Liver (tissue), 9 donors: Measurements from ENCODE around the gene EXOC6. TPM values are rescaled to one million over a fixed set of nuclear protein-coding genes. Genes with fewer than 3 reads are reported as not detected.

Experiments
- DNase-seq: peaks from one replicate; pipeline ENCODE4 v3.0.0-alpha.2; 2017; ENCODE audit warnings: low spot score
- H3K27ac ChIP-seq, 2 donors: one replicate each; pipeline ENCODE4 v1.7.0; 2013; ENCODE audit warnings: inconsistent platforms in 2 of 2, low read length in 2 of 2, control low read depth in 1 of 2, low read depth in 1 of 2, mild to moderate bottlenecking in 1 of 2
- H3K27me3 ChIP-seq, 4 donors: one replicate each; pipeline versions ENCODE4 v1.6.1 to v1.7.0; 2013; ENCODE audit warnings: low read length in 3 of 4, inconsistent platforms in 1 of 4, mild to moderate bottlenecking in 1 of 4, moderate library complexity in 1 of 4; ENCODE audit not compliant: control insufficient read depth in 4 of 4, insufficient read depth in 4 of 4
- H3K36me3 ChIP-seq, 4 donors: one replicate each; pipeline versions ENCODE4 v1.6.1 to v1.7.0; 2013; ENCODE audit warnings: low read length in 3 of 4, mild to moderate bottlenecking in 3 of 4, low read depth in 1 of 4, moderate library complexity in 1 of 4; ENCODE audit not compliant: control insufficient read depth in 4 of 4, insufficient read depth in 3 of 4
- H3K4me1 ChIP-seq, 4 donors: one replicate each; pipeline versions ENCODE4 v1.6.1 to v1.7.0; 2013; ENCODE audit warnings: low read length in 3 of 4, mild to moderate bottlenecking in 3 of 4, moderate library complexity in 1 of 4; ENCODE audit not compliant: control insufficient read depth in 4 of 4, insufficient read depth in 4 of 4
- H3K4me3 ChIP-seq, 3 donors: one replicate each; pipeline versions ENCODE4 v1.6.1 to v1.7.0; 2013; ENCODE audit warnings: low read length in 3 of 3, control low read depth in 1 of 3, low read depth in 1 of 3, mild to moderate bottlenecking in 1 of 3
- H3K9ac ChIP-seq, 2 donors: one replicate each; pipeline ENCODE4 v1.7.0; 2013; ENCODE audit warnings: low read length in 2 of 2, mild to moderate bottlenecking in 2 of 2, moderate library complexity in 2 of 2, control low read depth in 1 of 2, low read depth in 1 of 2
- H3K9me3 ChIP-seq, 4 donors: one replicate each; pipeline versions ENCODE4 v1.6.1 to v1.7.0; 2013; ENCODE audit warnings: low read length in 3 of 4; ENCODE audit not compliant: control insufficient read depth in 4 of 4
- EGR1 ChIP-seq, 2 donors: IDR thresholded peaks; 2 replicates each; pipeline ENCODE4 v1.6.1; 2016 to 2018; ENCODE audit warnings: antibody characterized with exemption in 2 of 2, low read depth in 2 of 2
- FOXA1 ChIP-seq: IDR thresholded peaks from 2 replicates; pipeline ENCODE4 v1.6.1; 2016; ENCODE audit warnings: antibody characterized with exemption
- FOXA2 ChIP-seq: IDR thresholded peaks from 2 replicates; pipeline ENCODE4 v1.6.1; 2016; ENCODE audit warnings: antibody characterized with exemption
- GABPA ChIP-seq, 2 donors: IDR thresholded peaks in 1 of 2; conservative IDR thresholded peaks in 1 of 2; 2 replicates each; pipeline ENCODE4 v1.6.1; 2016; ENCODE audit warnings: antibody characterized with exemption in 2 of 2, mild to moderate bottlenecking in 1 of 2, moderate library complexity in 1 of 2
- HNF4A ChIP-seq, 2 donors: conservative IDR thresholded peaks; 2 replicates each; pipeline ENCODE4 v1.6.1; 2016; ENCODE audit warnings: antibody characterized with exemption in 2 of 2, mild to moderate bottlenecking in 2 of 2
- HNF4G ChIP-seq: IDR thresholded peaks from 2 replicates; pipeline ENCODE4 v1.6.1; 2016; ENCODE audit warnings: antibody characterized with exemption
- JUND ChIP-seq, 2 donors: IDR thresholded peaks; 2 replicates each; pipeline ENCODE4 v1.6.1; 2016; ENCODE audit warnings: antibody characterized with exemption in 2 of 2
- MAX ChIP-seq: IDR thresholded peaks from 2 replicates; pipeline ENCODE4 v1.6.1; 2016; ENCODE audit warnings: antibody characterized with exemption
- NR2F2 ChIP-seq: IDR thresholded peaks from 2 replicates; pipeline ENCODE4 v1.6.1; 2016; ENCODE audit warnings: antibody characterized with exemption
- RAD21 ChIP-seq, 2 donors: IDR thresholded peaks; 2 replicates each; pipeline ENCODE4 v1.6.1; 2016; ENCODE audit warnings: antibody characterized with exemption in 2 of 2, mild to moderate bottlenecking in 2 of 2
- REST ChIP-seq: IDR thresholded peaks from 2 replicates; pipeline ENCODE4 v1.6.1; 2016; ENCODE audit warnings: antibody characterized with exemption, mild to moderate bottlenecking
- RXRA ChIP-seq, 2 donors: IDR thresholded peaks; 2 replicates each; pipeline ENCODE4 v1.6.1; 2017 to 2018; ENCODE audit warnings: antibody characterized with exemption in 2 of 2, mild to moderate bottlenecking in 1 of 2
- SP1 ChIP-seq: IDR thresholded peaks from 2 replicates; pipeline ENCODE4 v1.6.1; 2018; ENCODE audit warnings: antibody characterized with exemption, mild to moderate bottlenecking
- TAF1 ChIP-seq: conservative IDR thresholded peaks from 2 replicates; pipeline ENCODE4 v1.6.1; 2016; ENCODE audit warnings: antibody characterized with exemption, mild to moderate bottlenecking
- YY1 ChIP-seq: IDR thresholded peaks from 2 replicates; pipeline ENCODE4 v1.6.1; 2016; ENCODE audit warnings: antibody characterized with exemption, mild to moderate bottlenecking
- WGBS: extraction: QIAGEN DNeasy Blood & Tissue Kit; methylation state at CpG from one replicate; pipeline ENCODE4 v1.1.7; 2013; 5-methylcytosine and 5-hydroxymethylcytosine counted together
- polyA plus RNA-seq, 2 donors: library from polyadenylated mRNA; stranded (reverse) in 1 of 2; unstranded in 1 of 2; fragments of 200-250 nt in 1 of 2; fragments of >200 nt in 1 of 2; fragmentation: Nextera tagmentation in 1 of 2; extraction: Ambion mirVana in 1 of 2; gene quantifications; one replicate each; pipeline versions ENCODE4 v1.2.1 to v1.2.3, GENCODE V29; 2013 to 2015
- total RNA-seq, 2 donors: library from RNA; depleted of rRNA; stranded (reverse); fragments of >200 nt; gene quantifications; one replicate each; pipeline ENCODE4 v1.2.3, GENCODE V29; 2014
- TF ChIP-seq, protein P1 (sequence below): IDR thresholded peaks from 2 replicates; pipeline ENCODE4 v1.6.1; 2016; ENCODE audit warnings: antibody characterized with exemption
- TF ChIP-seq, protein P2 (sequence below): IDR thresholded peaks from 2 replicates; pipeline ENCODE4 v1.6.1; 2016; ENCODE audit warnings: antibody characterized with exemption
- TF ChIP-seq, protein P3 (sequence below): fragments of 150-350 bp; IDR thresholded peaks from 2 replicates; pipeline ENCODE4 v1.5.1; 2017; ENCODE audit warnings: improper control_type of control experiment, low read depth, low read length; ENCODE audit not compliant: missing input control
- donor health status: healthy.
- donor health status: healthy.
- donor health status: healthy.
- donor health status: healthy.
- donor health status: healthy.

The EXOC6 gene
- total and polyA plus RNA-seq, 4 donors = 6.5 to 35.4 (median 8.4) TPM

- no peaks in the 10 kb centered on the region for H3K9me3 ChIP-seq
- peak overlapping the region; percentile 69 to 75 for H3K27ac ChIP-seq
- H3K4me1 ChIP-seq = peaks cover 30 to 79% (median 64%) of the 10 kb centered on the region in 4 donors
- peaks cover 0 to 2% (median 0%) of the 10 kb centered on the region in 4 donors for H3K27me3 ChIP-seq
- 3% methylated on average over 34 of the region's 34 CpGs for WGBS
- no peaks in the 10 kb centered on the region for H3K36me3 ChIP-seq
- H3K9ac ChIP-seq = no peak overlapping the region
- DNase-seq = no peak
- H3K4me3 ChIP-seq = peak overlapping the region in 2 of 3 donors; percentile 59 to 64
- TF ChIP-seq RAD21 (IDR thresholded peaks at IDR 0.05) (no peak), HNF4A (conservative IDR thresholded peaks at IDR 0.05) (no peak), SP1 (no peak), GABPA (IDR thresholded peaks at IDR 0.05 in 1 of 2, conservative IDR thresholded peaks at IDR 0.05 in 1 of 2) (no peak), FOXA1 (no peak), NR2F2 (no peak), RXRA (IDR thresholded peaks at IDR 0.05) (no peak), TAF1 (no peak), JUND (IDR thresholded peaks at IDR 0.05) (no peak), REST (no peak), EGR1 (IDR thresholded peaks at IDR 0.05; ENCODE audit: low read depth in 2 of 2) (no peak)
- TF ChIP-seq, protein P1, sequence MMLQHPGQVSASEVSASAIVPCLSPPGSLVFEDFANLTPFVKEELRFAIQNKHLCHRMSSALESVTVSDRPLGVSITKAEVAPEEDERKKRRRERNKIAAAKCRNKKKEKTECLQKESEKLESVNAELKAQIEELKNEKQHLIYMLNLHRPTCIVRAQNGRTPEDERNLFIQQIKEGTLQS = no peak
Observed at GRCh38 chr10:93072713-93073538, 224.6 kb downstream of the EXOC6 start.

GRCh38 chr10:93073539-93074146, 225.3 kb downstream of the EXOC6 start, which contains the start of gene CYP26A1:
Gene CYP26A1 (plus strand): TSS chr10:93073893. CDS start chr10:93073935, 42 bp downstream.
- DNase-seq = no peak
- H3K9ac ChIP-seq = no peak within 1 kb of the TSS
- no peaks in the 10 kb centered on the region for H3K9me3 ChIP-seq
- peak within 1 kb of the TSS in 1 of 2 donors; percentile 69 for H3K27ac ChIP-seq
- peaks cover 0 to 2% (median 0%) of the 10 kb centered on the region in 4 donors for H3K27me3 ChIP-seq
- H3K4me3 ChIP-seq = peak within 1 kb of the TSS; percentile 18 to 64 (median 59)
- 1% methylated on average over 52 of the region's 52 CpGs for WGBS
- H3K36me3 ChIP-seq = no peaks in the 10 kb centered on the region
- peaks cover 25 to 80% (median 64%) of the 10 kb centered on the region in 4 donors for H3K4me1 ChIP-seq
- TF ChIP-seq REST (no peak), MAX (no peak), TAF1 (no peak), YY1 (no peak), GABPA (IDR thresholded peaks at IDR 0.05 in 1 of 2, conservative IDR thresholded peaks at IDR 0.05 in 1 of 2) (no peak), FOXA2 (no peak), EGR1 (IDR thresholded peaks at IDR 0.05; ENCODE audit: low read depth in 2 of 2) (no peak), JUND (IDR thresholded peaks at IDR 0.05) (no peak), HNF4G (no peak), NR2F2 (no peak), RAD21 (IDR thresholded peaks at IDR 0.05) (no peak)
- TF ChIP-seq, protein P1 = no peak
- TF ChIP-seq, protein P2, sequence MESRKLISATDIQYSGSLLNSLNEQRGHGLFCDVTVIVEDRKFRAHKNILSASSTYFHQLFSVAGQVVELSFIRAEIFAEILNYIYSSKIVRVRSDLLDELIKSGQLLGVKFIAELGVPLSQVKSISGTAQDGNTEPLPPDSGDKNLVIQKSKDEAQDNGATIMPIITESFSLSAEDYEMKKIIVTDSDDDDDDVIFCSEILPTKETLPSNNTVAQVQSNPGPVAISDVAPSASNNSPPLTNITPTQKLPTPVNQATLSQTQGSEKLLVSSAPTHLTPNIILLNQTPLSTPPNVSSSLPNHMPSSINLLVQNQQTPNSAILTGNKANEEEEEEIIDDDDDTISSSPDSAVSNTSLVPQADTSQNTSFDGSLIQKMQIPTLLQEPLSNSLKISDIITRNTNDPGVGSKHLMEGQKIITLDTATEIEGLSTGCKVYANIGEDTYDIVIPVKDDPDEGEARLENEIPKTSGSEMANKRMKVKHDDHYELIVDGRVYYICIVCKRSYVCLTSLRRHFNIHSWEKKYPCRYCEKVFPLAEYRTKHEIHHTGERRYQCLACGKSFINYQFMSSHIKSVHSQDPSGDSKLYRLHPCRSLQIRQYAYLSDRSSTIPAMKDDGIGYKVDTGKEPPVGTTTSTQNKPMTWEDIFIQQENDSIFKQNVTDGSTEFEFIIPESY = no peak
- TF ChIP-seq, protein P3, sequence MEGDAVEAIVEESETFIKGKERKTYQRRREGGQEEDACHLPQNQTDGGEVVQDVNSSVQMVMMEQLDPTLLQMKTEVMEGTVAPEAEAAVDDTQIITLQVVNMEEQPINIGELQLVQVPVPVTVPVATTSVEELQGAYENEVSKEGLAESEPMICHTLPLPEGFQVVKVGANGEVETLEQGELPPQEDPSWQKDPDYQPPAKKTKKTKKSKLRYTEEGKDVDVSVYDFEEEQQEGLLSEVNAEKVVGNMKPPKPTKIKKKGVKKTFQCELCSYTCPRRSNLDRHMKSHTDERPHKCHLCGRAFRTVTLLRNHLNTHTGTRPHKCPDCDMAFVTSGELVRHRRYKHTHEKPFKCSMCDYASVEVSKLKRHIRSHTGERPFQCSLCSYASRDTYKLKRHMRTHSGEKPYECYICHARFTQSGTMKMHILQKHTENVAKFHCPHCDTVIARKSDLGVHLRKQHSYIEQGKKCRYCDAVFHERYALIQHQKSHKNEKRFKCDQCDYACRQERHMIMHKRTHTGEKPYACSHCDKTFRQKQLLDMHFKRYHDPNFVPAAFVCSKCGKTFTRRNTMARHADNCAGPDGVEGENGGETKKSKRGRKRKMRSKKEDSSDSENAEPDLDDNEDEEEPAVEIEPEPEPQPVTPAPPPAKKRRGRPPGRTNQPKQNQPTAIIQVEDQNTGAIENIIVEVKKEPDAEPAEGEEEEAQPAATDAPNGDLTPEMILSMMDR = no peak
